HepG2 (cell line): Measurements from ENCODE around the gene NADK2. TPM values are rescaled to one million over a fixed set of nuclear protein-coding genes. Genes with fewer than 3 reads are reported as not detected.
A peak's percentile ranks its signal among the peaks of the same experiment; 100 is the strongest.

Experiments used
- CBFB ChIP-seq: sonication (generic); formaldehyde crosslinking; IDR thresholded peaks from 2 replicates; pipeline ENCODE4 v1.4.0; 2020; ENCODE audit warnings: missing genetic modification reagents
- MBD4 ChIP-seq: IDR thresholded peaks from 2 replicates; pipeline ENCODE4 v1.6.1; 2012; ENCODE audit warnings: low read length, inconsistent platforms, borderline replicate concordance
- MXI1 ChIP-seq: IDR thresholded peaks from 3 replicates; pipeline ENCODE4 v1.6.1; 2012; ENCODE audit warnings: low read depth, low read length, inconsistent platforms, borderline replicate concordance
- NCOA5 ChIP-seq: sonication (generic); formaldehyde crosslinking; IDR thresholded peaks from 2 replicates; pipeline ENCODE4 v1.4.0; 2020; ENCODE audit warnings: missing genetic modification reagents
- NFIB ChIP-seq: sonication (generic); formaldehyde crosslinking; IDR thresholded peaks from 2 replicates; pipeline ENCODE4 v1.9.0; 2021; ENCODE audit warnings: missing genetic modification reagents, mild to moderate bottlenecking, borderline replicate concordance
- POLR2A ChIP-seq, 2 experiments: IDR thresholded peaks; 2 replicates each; pipeline ENCODE4 v1.6.1; 2011; ENCODE audit warnings: low read depth in 2 of 2, low read length in 2 of 2, mild to moderate bottlenecking in 1 of 2, moderate library complexity in 1 of 2; ENCODE audit not compliant: insufficient read depth in 1 of 2
- SALL1 ChIP-seq: sonication (generic); formaldehyde crosslinking; IDR thresholded peaks from 2 replicates; pipeline ENCODE4 v1.8.0; 2022; ENCODE audit warnings: mild to moderate bottlenecking, missing genetic modification reagents
- SKI ChIP-seq: fragments of 450-650 bp; IDR thresholded peaks from one replicate; pipeline ENCODE4 v1.6.1; 2018; ENCODE audit warnings: mild to moderate bottlenecking; ENCODE audit not compliant: partially characterized antibody
- SNAI1 ChIP-seq: sonication (generic); formaldehyde crosslinking; IDR thresholded peaks from 2 replicates; pipeline ENCODE4 v1.5.0; 2020; ENCODE audit warnings: mild to moderate bottlenecking, missing genetic modification reagents, borderline replicate concordance
- SP5 ChIP-seq: IDR thresholded peaks from 2 replicates; pipeline ENCODE4 v1.6.1; 2016; ENCODE audit warnings: low read depth, borderline replicate concordance
- TBL1XR1 ChIP-seq: fragments of 150-350 bp; IDR thresholded peaks from 2 replicates; pipeline ENCODE4 v1.6.1; 2014; ENCODE audit warnings: borderline replicate concordance, low read length; ENCODE audit not compliant: partially characterized antibody
- TCF7 ChIP-seq: sonication (generic); IDR thresholded peaks from 2 replicates; pipeline ENCODE4 v1.6.1; 2016; ENCODE audit warnings: antibody characterized with exemption, low read depth
- ZNF143 ChIP-seq: sonication (generic); formaldehyde crosslinking; IDR thresholded peaks from 2 replicates; pipeline ENCODE4 v1.4.0; 2020; ENCODE audit warnings: missing genetic modification reagents
- ZNF292 ChIP-seq: sonication (generic); formaldehyde crosslinking; IDR thresholded peaks from 2 replicates; pipeline ENCODE4 v1.8.1; 2022; ENCODE audit warnings: mild to moderate bottlenecking, low read depth, missing genetic modification reagents, borderline replicate concordance
- ZNF343 ChIP-seq: sonication (generic); formaldehyde crosslinking; IDR thresholded peaks from 2 replicates; pipeline ENCODE4 v1.4.0; 2020; ENCODE audit warnings: mild to moderate bottlenecking, missing genetic modification reagents
- ZNF431 ChIP-seq: sonication (generic); formaldehyde crosslinking; IDR thresholded peaks from 2 replicates; pipeline ENCODE4 v1.9.0; 2022; ENCODE audit warnings: missing genetic modification reagents, low read depth, mild to moderate bottlenecking, borderline replicate concordance
- ZNF446 ChIP-seq: sonication (generic); formaldehyde crosslinking; IDR thresholded peaks from 2 replicates; pipeline ENCODE4 v1.5.0; 2020; ENCODE audit warnings: mild to moderate bottlenecking, missing genetic modification reagents
- ZNF567 ChIP-seq: sonication (generic); formaldehyde crosslinking; IDR thresholded peaks from 2 replicates; pipeline ENCODE4 v1.8.1; 2023; ENCODE audit warnings: mild to moderate bottlenecking, missing genetic modification reagents, borderline replicate concordance
- polyA plus RNA-seq, 8 experiments: library from polyadenylated mRNA; depleted of rRNA in 3 of 8; stranded (reverse) in 7 of 8; unstranded in 1 of 8; fragments of >200 nt; fragmentation: Illumina TruSeq in 4 of 8; extraction: Trizol in 4 of 8; gene quantifications; 2 replicates each; pipeline versions ENCODE4 v1.2.1 to v1.2.3, GENCODE V29; 2011 to 2016; ENCODE audit warnings: low read depth in 4 of 8, missing spikeins in 1 of 8, mixed read lengths in 1 of 8; ENCODE audit not compliant: insufficient read depth in 1 of 8
- total RNA-seq, 5 experiments: library from RNA; depleted of rRNA; stranded (reverse); fragments of >200 nt; fragmentation: Illumina TruSeq; extraction: Trizol; gene quantifications; 2 replicates each; pipeline ENCODE4 v1.2.3, GENCODE V29; 2016; ENCODE audit warnings: low read depth in 1 of 5
- TF ChIP-seq, protein P1 (sequence below): sonication (generic); formaldehyde crosslinking; IDR thresholded peaks from 2 replicates; pipeline ENCODE4 v1.8.0; 2022; ENCODE audit warnings: missing genetic modification reagents, low read depth, mild to moderate bottlenecking, borderline replicate concordance
- TF ChIP-seq, protein P2 (sequence below): sonication (generic); formaldehyde crosslinking; IDR thresholded peaks from 2 replicates; pipeline ENCODE4 v1.4.0; 2020; ENCODE audit warnings: missing genetic modification reagents
- TF ChIP-seq, protein P3 (sequence below): sonication (generic); formaldehyde crosslinking; IDR thresholded peaks from 2 replicates; pipeline ENCODE4 v1.4.0; 2020; ENCODE audit warnings: missing genetic modification reagents, mild to moderate bottlenecking, borderline replicate concordance
- TF ChIP-seq, protein P4 (sequence below): sonication (generic); formaldehyde crosslinking; IDR thresholded peaks from 2 replicates; pipeline ENCODE4 v1.5.1; 2020; ENCODE audit warnings: missing genetic modification reagents, mild to moderate bottlenecking, borderline replicate concordance

The NADK2 gene
- total and polyA plus RNA-seq, 2 of the 13 experiments (the other 11 are each of a cell fraction or from before 2014, with no cell fraction given): 13.9 to 71.4 TPM

- TF ChIP-seq, protein P1, sequence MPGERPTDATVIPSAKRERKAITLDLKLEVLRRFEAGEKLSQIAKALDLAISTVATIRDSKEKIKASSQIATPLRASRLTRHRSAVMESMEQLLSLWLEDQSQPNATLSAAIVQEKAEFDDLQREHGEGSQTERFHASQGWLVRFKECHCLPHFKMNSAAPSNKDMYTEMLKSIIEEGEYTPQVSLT (CRISPR knock-in tag): no peak
- TF ChIP-seq SNAI1: peak; percentile 60; the same call in 1 of the 2 replicates
- no peak for TF ChIP-seq CBFB
- peak; percentile 75; the same call in 1 of the 3 replicates for TF ChIP-seq MXI1
- TF ChIP-seq SKI: peak; percentile 48
- TF ChIP-seq ZNF143 (CRISPR knock-in tag): no peak
- no peak for TF ChIP-seq ZNF292 (CRISPR knock-in tag)
- TF ChIP-seq POLR2A (IDR thresholded peaks at IDR 0.05; ENCODE audit: insufficient read depth in 1 of 2, low read depth in 2 of 2, low read length in 2 of 2): peak; percentile 64 to 80
- TF ChIP-seq SALL1 (CRISPR knock-in tag): peak; percentile 88
- 0 out of 2 replicates have a peak, but pooled peaks have one; percentile 57 for TF ChIP-seq ZNF431
- TF ChIP-seq ZNF343: 0 out of 2 replicates have a peak, but pooled peaks have one; percentile 17
- TF ChIP-seq TCF7: no peak
- no peak for TF ChIP-seq NCOA5
- TF ChIP-seq TBL1XR1: peak; percentile 19
- no peak for TF ChIP-seq NFIB (CRISPR knock-in tag)
- TF ChIP-seq MBD4: no peak
- TF ChIP-seq ZNF446 (CRISPR knock-in tag): peak; percentile 18
- TF ChIP-seq SP5 (CRISPR knock-in tag): peak; percentile 68
- peak; percentile 4; the same call in 1 of the 2 replicates for TF ChIP-seq ZNF567 (CRISPR knock-in tag)
- TF ChIP-seq, protein P2, sequence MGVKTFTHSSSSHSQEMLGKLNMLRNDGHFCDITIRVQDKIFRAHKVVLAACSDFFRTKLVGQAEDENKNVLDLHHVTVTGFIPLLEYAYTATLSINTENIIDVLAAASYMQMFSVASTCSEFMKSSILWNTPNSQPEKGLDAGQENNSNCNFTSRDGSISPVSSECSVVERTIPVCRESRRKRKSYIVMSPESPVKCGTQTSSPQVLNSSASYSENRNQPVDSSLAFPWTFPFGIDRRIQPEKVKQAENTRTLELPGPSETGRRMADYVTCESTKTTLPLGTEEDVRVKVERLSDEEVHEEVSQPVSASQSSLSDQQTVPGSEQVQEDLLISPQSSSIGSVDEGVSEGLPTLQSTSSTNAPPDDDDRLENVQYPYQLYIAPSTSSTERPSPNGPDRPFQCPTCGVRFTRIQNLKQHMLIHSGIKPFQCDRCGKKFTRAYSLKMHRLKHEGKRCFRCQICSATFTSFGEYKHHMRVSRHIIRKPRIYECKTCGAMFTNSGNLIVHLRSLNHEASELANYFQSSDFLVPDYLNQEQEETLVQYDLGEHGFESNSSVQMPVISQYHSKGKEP (CRISPR knock-in tag): peak; percentile 34; the same call in 1 of the 2 replicates
- TF ChIP-seq, protein P3, sequence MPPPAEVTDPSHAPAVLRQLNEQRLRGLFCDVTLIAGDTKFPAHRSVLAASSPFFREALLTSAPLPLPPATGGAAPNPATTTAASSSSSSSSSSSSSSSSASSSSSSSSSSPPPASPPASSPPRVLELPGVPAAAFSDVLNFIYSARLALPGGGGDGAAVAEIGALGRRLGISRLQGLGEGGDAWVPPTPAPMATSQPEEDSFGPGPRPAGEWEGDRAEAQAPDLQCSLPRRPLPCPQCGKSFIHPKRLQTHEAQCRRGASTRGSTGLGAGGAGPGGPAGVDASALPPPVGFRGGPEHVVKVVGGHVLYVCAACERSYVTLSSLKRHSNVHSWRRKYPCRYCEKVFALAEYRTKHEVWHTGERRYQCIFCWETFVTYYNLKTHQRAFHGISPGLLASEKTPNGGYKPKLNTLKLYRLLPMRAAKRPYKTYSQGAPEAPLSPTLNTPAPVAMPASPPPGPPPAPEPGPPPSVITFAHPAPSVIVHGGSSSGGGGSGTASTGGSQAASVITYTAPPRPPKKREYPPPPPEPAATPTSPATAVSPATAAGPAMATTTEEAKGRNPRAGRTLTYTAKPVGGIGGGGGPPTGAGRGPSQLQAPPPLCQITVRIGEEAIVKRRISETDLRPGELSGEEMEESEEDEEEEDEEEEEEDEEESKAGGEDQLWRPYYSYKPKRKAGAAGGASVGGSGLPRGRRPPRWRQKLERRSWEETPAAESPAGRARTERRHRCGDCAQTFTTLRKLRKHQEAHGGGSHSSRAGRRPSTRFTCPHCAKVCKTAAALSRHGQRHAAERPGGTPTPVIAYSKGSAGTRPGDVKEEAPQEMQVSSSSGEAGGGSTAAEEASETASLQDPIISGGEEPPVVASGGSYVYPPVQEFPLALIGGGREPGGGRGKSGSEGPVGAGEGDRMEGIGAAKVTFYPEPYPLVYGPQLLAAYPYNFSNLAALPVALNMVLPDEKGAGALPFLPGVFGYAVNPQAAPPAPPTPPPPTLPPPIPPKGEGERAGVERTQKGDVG (CRISPR knock-in tag): no peak; the same call in 1 of the 2 replicates
- TF ChIP-seq, protein P4, sequence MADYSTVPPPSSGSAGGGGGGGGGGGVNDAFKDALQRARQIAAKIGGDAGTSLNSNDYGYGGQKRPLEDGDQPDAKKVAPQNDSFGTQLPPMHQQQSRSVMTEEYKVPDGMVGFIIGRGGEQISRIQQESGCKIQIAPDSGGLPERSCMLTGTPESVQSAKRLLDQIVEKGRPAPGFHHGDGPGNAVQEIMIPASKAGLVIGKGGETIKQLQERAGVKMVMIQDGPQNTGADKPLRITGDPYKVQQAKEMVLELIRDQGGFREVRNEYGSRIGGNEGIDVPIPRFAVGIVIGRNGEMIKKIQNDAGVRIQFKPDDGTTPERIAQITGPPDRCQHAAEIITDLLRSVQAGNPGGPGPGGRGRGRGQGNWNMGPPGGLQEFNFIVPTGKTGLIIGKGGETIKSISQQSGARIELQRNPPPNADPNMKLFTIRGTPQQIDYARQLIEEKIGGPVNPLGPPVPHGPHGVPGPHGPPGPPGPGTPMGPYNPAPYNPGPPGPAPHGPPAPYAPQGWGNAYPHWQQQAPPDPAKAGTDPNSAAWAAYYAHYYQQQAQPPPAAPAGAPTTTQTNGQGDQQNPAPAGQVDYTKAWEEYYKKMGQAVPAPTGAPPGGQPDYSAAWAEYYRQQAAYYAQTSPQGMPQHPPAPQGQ (CRISPR knock-in tag): no peak
Measured at GRCh38 chr5:36241631-36242533, at the start of gene NADK2 (continued).
